GM21576 (cell line): ENCODE results near the gene RGPD6.
A peak's percentile ranks its signal among the peaks of the same experiment; 100 is the strongest.
"Not testable (repeated sequence)": the region's sequence is repeated elsewhere in the genome, so short reads cannot be mapped to it uniquely, and the experiment has no call there.

Experiments used
- ATAC-seq: cut with Tn5 transposase; IDR thresholded peaks from one replicate; pipeline ENCODE4 v1.9.1; 2021; ENCODE audit warnings: mild to moderate bottlenecking, moderate library complexity; ENCODE audit not compliant: unreplicated experiment

Gene RGPD6

GRCh38 chr2:110482697-110483096, 94.3 kb downstream of the RGPD6 start:
- ATAC-seq = not testable (repeated sequence)

- not testable (repeated sequence) for ATAC-seq
These were observed 95.8 kb downstream of the RGPD6 start for GRCh38 chr2:110481200-110481599.

GRCh38 chr2:110480084-110480483, 96.9 kb downstream of the RGPD6 start:
- ATAC-seq = not testable (repeated sequence)

- not testable (repeated sequence) for ATAC-seq
These were observed 99.7 kb downstream of the RGPD6 start for GRCh38 chr2:110477370-110477769.

- not testable (repeated sequence) for ATAC-seq
These were observed 100.1 kb downstream of the RGPD6 start for GRCh38 chr2:110476952-110477351.

GRCh38 chr2:110475627-110476359, 101.2 kb downstream of the RGPD6 start:
- not testable (repeated sequence) for ATAC-seq

- peak; percentile 96 for ATAC-seq
These were observed 102.1 kb downstream of the RGPD6 start for GRCh38 chr2:110474898-110475297.

GRCh38 chr2:110473059-110473358, 104.0 kb downstream of the RGPD6 start:
- not testable (repeated sequence) for ATAC-seq

- not testable (repeated sequence) for ATAC-seq
These were observed 104.6 kb downstream of the RGPD6 start, which contains the start of gene LIMS4 for GRCh38 chr2:110472171-110473058. Gene LIMS4 (minus strand): TSS chr2:110472816. CDS start chr2:110472778, 38 bp downstream.

- ATAC-seq = not testable (repeated sequence)
These were observed 108.1 kb downstream of the RGPD6 start for GRCh38 chr2:110468921-110469320.

- peak; percentile 90 for ATAC-seq
These were observed 111.7 kb downstream of the RGPD6 start for GRCh38 chr2:110465312-110465711.
